Adrenal gland (tissue), 5 donors: Measurements from ENCODE around the gene SLC26A1.

ENCODE experiments used
- CTCF ChIP-seq, 6 experiments: fragments of 450-650 bp in 4 of 6; fragments of 200-600 bp in 2 of 6; sonication (generic) in 1 of 6; IDR thresholded peaks; 1 replicate in 5 of 6; 2 replicates in 1 of 6; pipeline versions ENCODE4 v1.5.1 to v1.8.0; 2016 to 2021; ENCODE audit warnings: antibody characterized with exemption in 6 of 6, mild to moderate bottlenecking in 2 of 6, moderate library complexity in 1 of 6
- POLR2A ChIP-seq, 2 donors: fragments of 450-650 bp; IDR thresholded peaks; one replicate each; pipeline ENCODE4 v1.6.1; 2017; ENCODE audit warnings: antibody characterized with exemption in 2 of 2, mild to moderate bottlenecking in 2 of 2, moderate library complexity in 1 of 2
- donor health status: DM: no; HTN: no; CAD: no.

DNA sequence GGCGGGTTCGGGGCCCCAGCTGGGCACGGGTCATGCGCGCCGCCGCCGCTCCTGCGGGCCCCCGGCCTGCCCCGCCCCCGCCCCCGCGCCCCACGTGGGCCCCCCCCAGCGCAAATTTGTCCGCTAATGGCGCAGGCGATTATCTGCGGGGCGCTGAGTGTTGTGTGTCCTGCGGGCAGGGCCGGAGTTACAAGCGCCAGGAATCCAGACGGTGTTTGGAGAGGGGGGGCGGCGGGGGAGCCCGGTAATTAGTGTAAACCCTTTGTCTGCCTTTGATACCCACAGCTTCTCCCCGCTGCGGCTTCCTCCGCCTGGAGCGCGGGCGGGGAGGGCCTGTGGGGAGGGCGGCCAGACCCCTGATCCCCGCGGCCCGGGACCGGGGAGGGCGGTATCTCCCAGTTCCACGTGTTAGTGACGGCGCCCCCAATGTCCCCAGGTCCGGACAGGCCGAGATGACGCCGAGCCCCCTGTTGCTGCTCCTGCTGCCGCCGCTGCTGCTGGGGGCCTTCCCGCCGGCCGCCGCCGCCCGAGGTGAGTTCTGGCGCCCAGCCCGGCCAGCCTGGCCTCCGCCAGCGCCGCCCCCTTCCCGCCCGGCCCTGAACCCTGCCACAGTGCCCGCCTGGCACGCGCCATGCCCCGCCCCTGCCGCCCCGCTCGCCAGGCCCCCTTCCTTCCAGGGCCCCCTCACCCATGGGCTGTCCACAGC is 19.0 kb upstream of the SLC26A1 start:
- TF ChIP-seq CTCF (IDR thresholded peaks at IDR 0.05) (no peak), POLR2A (IDR thresholded peaks at IDR 0.05) (no peak)
